Hepatocyte (in vitro differentiated cells): ENCODE data around the gene OSBP2.

Source experiments
- CTCF ChIP-seq: fragments of 200-600 bp; sonication (generic); IDR thresholded peaks from 2 replicates; pipeline ENCODE4 v1.5.1; 2016; ENCODE audit warnings: antibody characterized with exemption, mild to moderate bottlenecking; ENCODE audit not compliant: poor library complexity
- EZH2 ChIP-seq: fragments of 200-600 bp; sonication (generic); IDR thresholded peaks from 2 replicates; pipeline ENCODE4 v1.6.1; 2016; ENCODE audit warnings: antibody characterized with exemption, mild to moderate bottlenecking, borderline replicate concordance

GRCh38 chr22:30733181-30733631, 38.5 kb downstream of the OSBP2 start:
- TF ChIP-seq CTCF (no peak), EZH2 (no peak)
